H1 (cell line): ENCODE data around the gene RNF13. TPM values are rescaled to one million over a fixed set of nuclear protein-coding genes. Genes with fewer than 3 reads are reported as not detected.

Source experiments
- CBX5 ChIP-seq: fragments of 300-800, 300-1000 bp; sonication (generic); IDR thresholded peaks from 2 replicates; pipeline ENCODE4 v1.7.1; 2016; ENCODE audit warnings: antibody characterized with exemption, low read length, low read depth
- CTCF ChIP-seq, 3 experiments: IDR thresholded peaks; 1 replicate in 2 of 3; 2 replicates in 1 of 3; pipeline versions ENCODE4 v1.5.1 to v1.6.1; 2011; ENCODE audit warnings: low read length in 3 of 3, mild to moderate bottlenecking in 3 of 3, inconsistent platforms in 2 of 3, low read depth in 1 of 3, moderate library complexity in 1 of 3; ENCODE audit not compliant: insufficient read depth in 1 of 3; ENCODE audit errors: control extremely low read depth in 1 of 3
- FOSL1 ChIP-seq: IDR thresholded peaks from 2 replicates; pipeline ENCODE4 v1.6.1; 2011; ENCODE audit warnings: mild to moderate bottlenecking, low read depth, low read length, moderate library complexity; ENCODE audit not compliant: insufficient read depth
- JUND ChIP-seq: IDR thresholded peaks from 2 replicates; pipeline ENCODE4 v1.6.1; 2011; ENCODE audit warnings: mild to moderate bottlenecking, improper control_type of control experiment, low read length
- MAFK ChIP-seq: IDR thresholded peaks from 2 replicates; pipeline ENCODE4 v1.6.1; 2012; ENCODE audit warnings: low read depth, mild to moderate bottlenecking, improper control_type of control experiment, low read length
- polyA plus RNA-seq, 7 experiments: library from polyadenylated mRNA; depleted of rRNA in 3 of 7; stranded (reverse) in 5 of 7; unstranded in 2 of 7; fragments of >200 nt in 5 of 7; fragments of 200-250 nt in 2 of 7; gene quantifications; 1 replicate in 5 of 7; 2 replicates in 1 of 7; 4 replicates in 1 of 7; pipeline versions ENCODE4 v1.2.1 to v1.2.3, GENCODE V29; 2011 to 2013; ENCODE audit warnings: missing spikeins in 2 of 7, mixed read lengths in 2 of 7
- total RNA-seq: library from RNA; stranded (reverse); fragmentation: NEBNext Ultra II Directional; extraction: Animal tissue kit (Norgen Biotek cat#: 25700); gene quantifications from 2 replicates; pipeline ENCODE4 v1.2.1, GENCODE V29; 2021

RNF13 gene
- total and polyA plus RNA-seq, 2 of the 8 experiments (the other 6 are each of a cell fraction or from before 2014, with no cell fraction given): 19.4 to 35.4 TPM

- TF ChIP-seq CTCF (IDR thresholded peaks at IDR 0.05; ENCODE audit: control extremely low read depth in 1 of 3, insufficient read depth in 1 of 3, low read depth in 1 of 3, low read length in 3 of 3) (no peak), JUND (no peak), CBX5 (no peak), FOSL1 (no peak), MAFK (no peak)
Observed at GRCh38 chr3:149796026-149796425, 17.0 kb upstream of the RNF13 start (continued).
